D341Med (cell line): ENCODE data around the gene KLHL35.

ENCODE experiments used
- DNase-seq: peaks from one replicate; pipeline ENCODE4 v3.0.0; 2012; ENCODE audit warnings: low spot score

The KLHL35 gene

GRCh38 chr11:75442161-75442885 is 9.3 kb upstream of the KLHL35 start:
- DNase-seq = no peak

GRCh38 chr11:75441804-75442132 is 8.8 kb upstream of the KLHL35 start:
- no peak for DNase-seq

GRCh38 chr11:75440960-75441803 is 8.2 kb upstream of the KLHL35 start:
- DNase-seq = no peak

GRCh38 chr11:75439495-75440120 is 6.6 kb upstream of the KLHL35 start:
- DNase-seq = no peak

- DNase-seq = no peak
Observed at GRCh38 chr11:75439026-75439425, 6.0 kb upstream of the KLHL35 start.

- DNase-seq = no peak
Observed at GRCh38 chr11:75437966-75438659, 5.1 kb upstream of the KLHL35 start.

GRCh38 chr11:75436806-75437205 is 3.8 kb upstream of the KLHL35 start:
- DNase-seq = no peak

GRCh38 chr11:75435571-75435925 is 2.5 kb upstream of the KLHL35 start:
- no peak for DNase-seq

GRCh38 chr11:75434886-75435570 is 2.0 kb upstream of the KLHL35 start:
- no peak for DNase-seq

- no peak for DNase-seq
Observed at GRCh38 chr11:75434051-75434450, 1.0 kb upstream of the KLHL35 start.

- DNase-seq = no peak
Observed at GRCh38 chr11:75433443-75433842, 440 bp upstream of the KLHL35 start.

- DNase-seq = no peak
Observed at GRCh38 chr11:75431533-75432525, 1.2 kb downstream of the KLHL35 start.

GRCh38 chr11:75430714-75431532 is 2.1 kb downstream of the KLHL35 start:
- DNase-seq = no peak

GRCh38 chr11:75429902-75430713 is 2.9 kb downstream of the KLHL35 start:
- peak; percentile 67 for DNase-seq

GRCh38 chr11:75429641-75429901 is 3.4 kb downstream of the KLHL35 start:
- DNase-seq = no peak

GRCh38 chr11:75428989-75429640 is 3.9 kb downstream of the KLHL35 start:
- DNase-seq = no peak

GRCh38 chr11:75428281-75428724 is 4.7 kb downstream of the KLHL35 start:
- peak; percentile 91 for DNase-seq

- no peak for DNase-seq
Observed at GRCh38 chr11:75427181-75427580, 5.8 kb downstream of the KLHL35 start.

GRCh38 chr11:75426720-75427086 is 6.3 kb downstream of the KLHL35 start:
- DNase-seq = no peak
